Measurements from ENCODE around the gene CWH43. TPM values are rescaled to one million over a fixed set of nuclear protein-coding genes. Genes with fewer than 3 reads are reported as not detected.
"Not testable (repeated sequence)": the region's sequence is repeated elsewhere in the genome, so short reads cannot be mapped to it uniquely, and the experiment has no call there.

CWH43 gene
- total RNA-seq, 4 donors from 2014 or later = 11.6 to 38.0 (median 20.8) TPM

GRCh38 chr4:49096215-49096614 is 110.1 kb downstream of the CWH43 start:
- 60 to 66% methylated on average over 11 of the region's 11 CpGs for WGBS, 2 donors
- intact Hi-C loops (cut with DNase I); H3K27ac ChIP-seq; H3K4me1 ChIP-seq; H3K27me3 ChIP-seq; H3K4me3 ChIP-seq; DNase-seq; H3K36me3 ChIP-seq: not testable (repeated sequence)
- H3K9me3 ChIP-seq = peaks cover 4 to 64% (median 29%) of the 10 kb centered on the region in 3 donors

- H3K27me3 ChIP-seq; H3K4me1 ChIP-seq; H3K4me3 ChIP-seq; H3K27ac ChIP-seq; H3K36me3 ChIP-seq; intact Hi-C loops (cut with DNase I); DNase-seq: not testable (repeated sequence)
- H3K9me3 ChIP-seq = peaks cover 4 to 63% (median 31%) of the 10 kb centered on the region in 3 donors
- WGBS, 2 donors = 48 to 68% methylated on average over 8 of the region's 8 CpGs
Observed at GRCh38 chr4:49096627-49097026, 110.6 kb downstream of the CWH43 start.

- peaks cover 4 to 60% (median 31%) of the 10 kb centered on the region in 3 donors for H3K9me3 ChIP-seq
- H3K4me1 ChIP-seq; H3K4me3 ChIP-seq; intact Hi-C loops (cut with DNase I); H3K27me3 ChIP-seq; H3K27ac ChIP-seq; H3K36me3 ChIP-seq; DNase-seq: not testable (repeated sequence)
- 50 to 51% methylated on average over 9 of the region's 9 CpGs for WGBS, 2 donors
Observed at GRCh38 chr4:49097071-49097470, 111.0 kb downstream of the CWH43 start.

- H3K4me1 ChIP-seq; H3K4me3 ChIP-seq; H3K36me3 ChIP-seq; DNase-seq; H3K27me3 ChIP-seq; intact Hi-C loops (cut with DNase I); H3K27ac ChIP-seq: not testable (repeated sequence)
- 52% methylated on average over 11 of the region's 11 CpGs for WGBS, 2 donors
- peaks cover 4 to 59% (median 34%) of the 10 kb centered on the region in 3 donors for H3K9me3 ChIP-seq
Observed at GRCh38 chr4:49097505-49097904, 111.4 kb downstream of the CWH43 start.

- DNase-seq; H3K36me3 ChIP-seq; H3K27me3 ChIP-seq; H3K27ac ChIP-seq; H3K4me3 ChIP-seq; H3K4me1 ChIP-seq; intact Hi-C loops (cut with DNase I): not testable (repeated sequence)
- 63 to 71% methylated on average over 14 of the region's 14 CpGs for WGBS, 2 donors
- H3K9me3 ChIP-seq = peaks cover 4 to 59% (median 35%) of the 10 kb centered on the region in 3 donors
Observed at GRCh38 chr4:49098034-49098759, 112.1 kb downstream of the CWH43 start.

- H3K27ac ChIP-seq; H3K27me3 ChIP-seq; H3K4me3 ChIP-seq; DNase-seq; H3K36me3 ChIP-seq; H3K4me1 ChIP-seq; intact Hi-C loops (cut with DNase I): not testable (repeated sequence)
- peaks cover 9 to 76% (median 41%) of the 10 kb centered on the region in 3 donors for H3K9me3 ChIP-seq
- WGBS, 2 donors = 65 to 69% methylated on average over 16 of the region's 16 CpGs
Observed at GRCh38 chr4:49099831-49100444, 113.9 kb downstream of the CWH43 start.

- 54 to 61% methylated on average over 8 of the region's 9 CpGs for WGBS, 2 donors
- H3K27ac ChIP-seq; H3K27me3 ChIP-seq; H3K36me3 ChIP-seq; H3K4me3 ChIP-seq; intact Hi-C loops (cut with DNase I); H3K4me1 ChIP-seq; DNase-seq: not testable (repeated sequence)
- peaks cover 9 to 80% (median 52%) of the 10 kb centered on the region in 3 donors for H3K9me3 ChIP-seq
Observed at GRCh38 chr4:49102344-49102898, 116.3 kb downstream of the CWH43 start.

GRCh38 chr4:49103436-49104136 is 117.5 kb downstream of the CWH43 start:
- H3K9me3 ChIP-seq = peaks cover 9 to 81% (median 54%) of the 10 kb centered on the region in 3 donors
- WGBS, 2 donors = 53 to 59% methylated on average over 14 of the region's 14 CpGs

GRCh38 chr4:49104231-49104930 is 118.3 kb downstream of the CWH43 start:
- H3K4me3 ChIP-seq; H3K4me1 ChIP-seq; H3K27ac ChIP-seq; H3K27me3 ChIP-seq; intact Hi-C loops (cut with DNase I); H3K36me3 ChIP-seq; DNase-seq: not testable (repeated sequence)
- H3K9me3 ChIP-seq = peaks cover 9 to 76% (median 48%) of the 10 kb centered on the region in 3 donors
- 49 to 53% methylated on average over 17 of the region's 17 CpGs for WGBS, 2 donors

More at GRCh38 chr4:49103436-49104136, 117.5 kb downstream of the CWH43 start:
- H3K27ac ChIP-seq; H3K4me1 ChIP-seq; DNase-seq; H3K4me3 ChIP-seq; intact Hi-C loops (cut with DNase I); H3K36me3 ChIP-seq; H3K27me3 ChIP-seq: not testable (repeated sequence)

GRCh38 chr4:49105248-49105904 is 119.3 kb downstream of the CWH43 start:
- intact Hi-C loops (cut with DNase I); H3K36me3 ChIP-seq; DNase-seq; H3K4me1 ChIP-seq; H3K4me3 ChIP-seq; H3K27me3 ChIP-seq; H3K27ac ChIP-seq: not testable (repeated sequence)
- 64 to 67% methylated on average over 11 of the region's 11 CpGs for WGBS, 2 donors
- peaks cover 9 to 76% (median 49%) of the 10 kb centered on the region in 3 donors for H3K9me3 ChIP-seq

GRCh38 chr4:49107262-49107661 is 121.2 kb downstream of the CWH43 start:
- H3K27me3 ChIP-seq; H3K27ac ChIP-seq; intact Hi-C loops (cut with DNase I); H3K4me1 ChIP-seq; H3K4me3 ChIP-seq; H3K36me3 ChIP-seq; DNase-seq: not testable (repeated sequence)
- 50 to 55% methylated on average over 6 of the region's 6 CpGs for WGBS, 2 donors
- H3K9me3 ChIP-seq = peaks cover 9 to 86% (median 51%) of the 10 kb centered on the region in 3 donors

All from esophagus squamous epithelium (tissue), 5 donors.